Stimulated activated CD8-positive, alpha-beta memory T cell treated with anti-CD3 and anti-CD28 coated beads, Interleukin-2, amount 100 ng/mL, for 1 hour (primary cell): ENCODE measurements around the gene ENTPD2.

Experiments
- DNase-seq, 2 donors: peaks; one replicate each; pipeline ENCODE4 v3.0.0-alpha.2; 2020; ENCODE audit warnings: low read depth in 2 of 2

ENTPD2 gene

DNA sequence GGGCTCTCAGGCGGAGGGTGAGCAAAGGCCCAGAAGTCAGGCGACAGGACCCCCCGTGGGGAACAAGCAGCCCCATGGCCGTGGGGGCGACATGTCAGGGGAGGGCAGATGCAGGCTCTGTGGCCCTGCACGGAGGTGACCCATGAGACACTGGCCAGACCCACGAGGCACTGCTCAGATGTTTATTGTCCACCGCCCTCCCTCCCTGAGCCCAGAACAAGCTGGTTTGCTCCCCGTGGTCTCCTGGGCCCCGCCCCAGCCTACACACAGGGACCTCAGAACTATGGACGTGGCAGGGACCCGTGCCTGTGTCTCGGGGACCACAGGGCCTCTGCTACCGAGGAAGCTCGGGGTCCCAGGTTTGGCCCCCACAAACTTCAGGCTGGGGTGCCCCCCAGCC, 23.9 kb downstream of the ENTPD2 start:
- no peak for DNase-seq

DNA sequence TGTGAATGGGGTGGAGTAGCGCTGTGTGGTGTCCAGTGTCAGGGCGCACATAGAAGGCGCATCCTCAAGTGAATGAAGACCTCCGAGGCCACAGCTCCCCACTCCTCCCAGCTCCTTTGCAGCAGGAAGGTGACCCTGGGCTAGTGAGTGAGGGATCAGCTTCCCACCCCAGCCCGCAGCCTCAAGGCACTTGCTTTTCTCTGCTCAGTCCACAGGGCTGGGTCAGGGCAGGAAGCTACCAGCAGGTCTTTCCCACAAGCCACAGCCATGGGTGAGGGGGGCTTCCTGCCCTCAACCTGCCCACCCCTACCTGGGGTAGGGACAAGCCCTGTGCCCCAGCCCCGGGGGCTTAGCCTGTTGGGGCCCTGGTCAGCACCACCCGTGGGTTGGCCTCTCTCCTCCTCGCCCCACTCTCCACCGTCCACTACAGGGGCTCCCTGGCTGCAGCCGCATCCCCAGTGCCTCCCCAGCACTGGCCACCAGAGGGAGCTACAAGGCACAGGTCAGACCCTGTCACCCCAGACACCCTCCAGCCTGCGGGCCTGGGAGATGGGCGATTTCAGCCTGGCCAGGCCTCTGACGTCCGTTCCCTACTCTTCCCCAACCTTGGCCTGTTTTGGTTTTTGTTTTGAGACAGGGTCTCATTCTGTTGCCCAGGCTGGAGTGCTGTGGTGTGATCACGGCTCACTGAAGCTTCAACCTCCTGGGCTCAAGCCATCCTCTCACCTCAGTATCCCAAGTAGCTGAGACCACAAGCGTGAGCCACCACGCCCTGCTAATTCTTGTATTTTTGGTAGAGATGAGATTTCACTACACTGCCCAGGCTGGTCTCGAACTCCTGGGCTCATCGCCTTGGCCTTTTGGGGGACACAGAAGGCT, 24.6 kb downstream of the ENTPD2 start:
- DNase-seq: peak; percentile 35 to 54

DNA sequence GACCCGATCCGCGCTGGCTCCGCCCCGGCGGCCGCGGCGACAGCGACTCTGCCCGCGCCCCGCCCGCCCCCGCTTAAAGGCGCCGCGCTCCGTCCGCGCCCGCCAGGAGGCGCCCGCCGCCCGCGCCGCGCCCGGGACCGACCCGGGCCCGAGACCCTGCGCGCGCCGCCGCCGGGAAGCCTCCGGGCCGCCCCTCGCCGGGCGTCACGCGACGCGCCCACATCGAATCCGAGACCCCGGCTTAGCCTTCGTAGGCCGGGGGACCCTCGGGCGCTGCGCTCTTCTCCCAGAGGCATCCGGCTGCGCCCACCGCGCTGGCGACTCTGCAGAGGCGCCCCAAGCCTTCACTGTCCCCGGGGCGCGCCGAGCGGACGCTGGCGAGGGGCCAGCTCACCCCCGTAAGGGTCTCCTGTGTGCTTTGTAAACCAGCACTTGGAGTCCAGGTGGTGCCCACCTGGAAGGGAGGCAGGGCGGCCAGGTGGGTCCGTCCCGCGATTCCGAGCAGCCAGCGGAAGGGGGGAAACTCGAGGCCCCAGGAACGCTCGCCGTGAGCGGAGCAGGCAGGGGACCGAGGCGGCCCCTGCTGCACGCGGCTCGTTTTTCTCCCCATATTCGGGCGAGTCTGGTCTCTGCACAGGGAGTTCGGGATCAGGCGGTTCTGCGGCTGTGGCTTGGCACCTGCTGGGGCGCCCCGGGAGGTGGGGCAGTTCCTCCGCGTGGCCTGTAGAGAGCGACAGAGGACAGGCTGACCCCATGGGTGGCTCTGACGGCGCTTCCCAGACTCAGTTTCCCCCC, 25.4 kb downstream of the ENTPD2 start:
- DNase-seq: peak; percentile 29 to 46

DNA sequence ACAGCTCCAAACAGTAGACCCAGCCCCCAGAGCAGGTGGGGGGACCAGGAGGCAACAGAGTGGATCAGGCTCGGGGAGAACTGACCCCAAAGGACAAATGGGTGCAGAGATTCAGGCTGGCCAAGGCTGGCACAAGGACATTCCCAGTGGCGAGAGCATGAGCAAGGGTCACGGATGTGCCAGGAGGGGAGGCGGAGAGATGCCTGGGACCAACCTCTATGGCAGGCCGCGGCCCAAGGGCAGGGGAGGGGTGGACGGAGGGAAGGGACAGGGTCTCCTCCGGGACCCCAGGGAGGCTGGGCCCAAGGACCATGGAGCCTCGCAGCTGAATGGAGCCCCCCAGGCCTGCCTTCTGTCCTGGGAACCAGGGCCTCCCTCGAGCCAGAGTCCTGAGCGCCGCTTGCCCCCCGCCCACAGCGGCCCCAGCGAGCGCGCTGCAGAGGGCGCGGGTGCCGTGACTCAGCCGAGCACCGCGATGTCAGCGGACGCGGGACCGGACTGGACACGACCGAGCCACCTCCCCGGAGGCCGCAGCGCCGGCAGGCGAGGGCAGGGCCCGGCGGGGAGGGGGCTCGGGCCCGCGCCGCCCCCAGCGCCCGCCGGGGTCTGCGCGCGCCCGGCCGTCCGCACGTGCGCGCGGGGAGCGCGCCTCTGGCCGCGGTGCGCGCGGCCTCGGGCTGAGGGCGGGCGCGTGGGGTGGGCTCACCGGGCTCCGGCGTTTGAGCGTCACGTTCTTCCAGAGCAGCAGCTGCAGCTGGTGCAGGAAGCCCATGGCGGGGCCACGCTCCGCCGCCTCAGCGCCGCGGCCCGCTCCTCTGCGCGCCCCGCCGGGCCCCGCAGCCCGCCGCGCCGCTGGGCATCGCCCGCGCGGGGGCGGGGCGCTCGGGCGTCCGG, 26.2 kb downstream of the ENTPD2 start, which contains the start of gene ABCA2:
ABCA2 (minus strand) TSS at position 869 of the 894 bp plus-strand sequence; CDS start at position 772, 97 bp downstream.
- no peak for DNase-seq

DNA sequence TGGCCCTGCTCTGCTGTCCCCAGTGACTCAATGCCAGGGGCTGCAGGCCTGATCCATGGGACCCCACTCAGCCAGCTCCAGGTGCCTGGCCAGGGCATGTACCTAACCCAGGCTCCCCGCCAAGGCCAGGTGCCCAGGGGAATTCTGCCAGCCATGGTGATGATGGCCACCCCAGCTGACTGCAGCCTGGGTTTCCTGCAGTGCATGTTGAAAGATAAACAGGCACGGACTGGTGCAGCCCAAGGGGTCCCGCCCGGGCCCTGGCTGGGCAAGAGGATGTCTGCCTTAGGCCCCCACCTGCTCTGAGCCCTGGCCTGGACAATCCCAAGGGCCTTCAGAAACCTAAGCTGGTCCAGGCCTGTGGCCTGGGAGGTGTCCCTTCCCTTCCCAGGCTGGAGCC, 27.0 kb downstream of the ENTPD2 start:
- DNase-seq: no peak

DNA sequence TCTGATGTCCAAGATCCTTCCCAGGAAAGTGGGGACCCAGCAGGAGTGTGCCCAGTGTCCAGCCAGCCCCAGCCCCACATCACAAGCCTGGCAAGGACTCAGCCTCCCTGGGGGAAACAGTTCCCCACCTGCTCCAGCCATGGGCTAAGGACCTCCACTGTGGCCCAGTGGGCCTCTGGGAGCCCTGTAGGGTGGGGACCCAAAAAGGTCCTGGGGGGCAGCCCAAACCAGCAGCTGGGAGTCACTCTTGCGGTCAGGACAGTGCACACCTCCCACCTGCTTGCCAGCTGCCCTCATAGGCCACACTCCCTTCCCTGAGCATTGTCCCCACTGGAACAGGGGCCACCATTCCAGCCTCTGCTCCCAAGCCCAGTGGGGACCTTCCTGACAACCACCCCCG, 27.5 kb downstream of the ENTPD2 start:
- DNase-seq: no peak

DNA sequence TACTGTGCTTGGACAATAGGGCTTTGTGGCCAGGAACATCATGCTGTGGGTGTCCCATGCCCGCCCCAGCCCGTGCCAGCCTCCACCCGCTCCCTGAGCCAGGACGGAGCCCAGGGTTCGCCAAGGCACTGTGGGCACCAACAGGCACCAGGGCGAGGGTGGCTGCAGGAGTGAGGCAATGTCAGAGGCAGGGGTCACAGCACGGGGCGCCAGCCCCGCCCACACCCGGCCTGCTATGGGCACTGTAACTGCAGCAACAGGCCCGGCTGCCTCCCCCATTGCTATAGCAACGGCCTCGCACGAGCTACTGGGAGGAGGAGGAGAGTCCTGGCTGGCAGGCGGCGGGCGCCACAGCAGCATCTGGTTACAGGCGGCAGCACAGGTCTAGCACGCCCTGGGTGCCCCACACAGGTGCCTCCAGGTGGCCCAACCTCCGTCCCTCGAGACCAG, 28.3 kb downstream of the ENTPD2 start:
- no peak for DNase-seq

DNA sequence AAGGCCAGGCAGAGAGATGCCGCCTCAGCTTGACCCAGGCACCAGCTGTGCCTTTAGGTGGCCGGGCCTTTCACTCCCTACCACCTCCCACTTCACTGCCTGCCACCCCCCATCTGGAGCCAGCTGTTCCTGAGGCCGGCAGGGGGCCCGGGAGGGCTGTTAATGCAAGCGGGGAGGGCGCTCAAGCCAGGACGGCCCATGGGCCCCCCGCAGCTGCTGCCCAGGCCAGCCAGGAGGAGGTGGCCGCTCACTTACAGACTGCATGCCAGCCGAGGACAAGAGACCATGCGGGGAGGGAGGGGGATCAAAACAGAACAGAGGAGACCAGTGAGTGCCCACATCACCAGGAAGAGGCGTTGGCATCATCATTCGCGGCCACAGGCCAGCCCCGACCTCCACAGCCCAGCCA, 30.3 kb downstream of the ENTPD2 start:
- DNase-seq: no peak

DNA sequence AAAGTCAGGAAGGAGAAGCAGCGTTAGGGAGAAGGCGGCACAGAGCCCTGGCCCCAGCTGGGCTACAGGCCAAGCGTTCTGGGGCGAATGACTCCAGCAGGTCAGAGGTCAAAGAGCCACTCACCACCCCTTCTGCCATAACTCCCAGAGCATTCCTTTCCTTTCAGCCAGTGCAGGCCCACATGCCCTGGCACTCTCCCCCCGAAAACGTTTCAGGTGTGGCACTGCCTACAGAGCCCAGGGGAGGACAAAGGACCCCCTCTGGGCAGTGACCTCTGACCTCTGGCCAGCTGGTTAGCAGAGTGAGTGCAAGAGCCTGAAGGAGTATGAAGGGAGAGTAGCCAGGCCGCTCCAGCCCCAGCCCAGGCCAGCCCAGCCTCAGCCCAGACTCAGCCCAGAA, 30.7 kb downstream of the ENTPD2 start:
- no peak for DNase-seq

DNA sequence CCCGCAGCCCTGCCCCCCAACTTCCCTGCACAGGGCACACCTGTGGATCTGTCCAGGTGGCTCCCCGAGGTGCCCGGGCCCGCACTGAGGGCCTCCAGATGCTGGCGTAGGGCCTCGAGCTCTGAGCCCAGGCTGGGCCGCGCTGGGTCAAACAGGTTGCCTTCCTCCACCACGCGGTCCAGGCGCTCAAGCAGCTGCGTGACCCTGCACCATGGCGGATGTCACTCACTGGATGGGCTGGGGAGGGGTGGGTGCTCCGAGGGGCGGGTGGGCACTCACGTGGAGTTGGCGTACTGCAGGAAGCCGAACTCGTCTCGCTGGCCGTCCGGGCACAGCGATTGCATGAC, 31.2 kb downstream of the ENTPD2 start:
- no peak for DNase-seq

DNA sequence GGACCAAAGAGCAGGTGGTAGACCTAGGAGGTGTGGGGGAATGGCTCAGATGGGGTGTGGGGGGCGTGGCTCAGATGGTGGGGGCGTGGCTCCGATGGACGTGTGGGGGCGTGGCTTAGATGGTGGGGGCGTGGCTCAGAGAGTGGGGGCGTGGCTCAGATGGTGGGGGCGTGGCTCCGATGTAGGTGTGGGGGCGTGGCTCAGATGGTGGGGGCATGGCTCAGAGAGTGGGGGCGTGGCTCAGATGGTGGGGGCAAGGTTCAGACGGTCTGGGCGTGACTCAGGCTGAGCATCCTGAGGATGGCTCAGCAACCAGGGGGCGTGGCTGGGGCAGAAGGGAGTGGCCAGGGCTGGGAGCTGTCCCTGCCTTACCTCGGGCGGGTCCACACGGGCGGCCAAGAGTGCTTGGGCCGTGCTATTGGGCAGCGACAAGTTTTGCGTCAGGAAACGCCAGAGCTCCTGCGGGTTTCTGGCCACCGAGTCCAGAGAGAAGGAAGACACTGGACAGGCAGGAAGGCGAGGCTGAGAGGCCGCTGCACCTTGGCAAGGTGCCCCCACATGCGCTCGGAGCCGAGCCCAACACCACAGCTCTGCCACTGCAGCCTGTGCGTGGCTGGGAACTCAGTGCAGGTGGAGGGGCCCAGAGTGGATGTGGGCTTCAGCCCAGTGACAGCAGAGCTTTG, 31.7 kb downstream of the ENTPD2 start:
- DNase-seq: peak; percentile 39 to 55

DNA sequence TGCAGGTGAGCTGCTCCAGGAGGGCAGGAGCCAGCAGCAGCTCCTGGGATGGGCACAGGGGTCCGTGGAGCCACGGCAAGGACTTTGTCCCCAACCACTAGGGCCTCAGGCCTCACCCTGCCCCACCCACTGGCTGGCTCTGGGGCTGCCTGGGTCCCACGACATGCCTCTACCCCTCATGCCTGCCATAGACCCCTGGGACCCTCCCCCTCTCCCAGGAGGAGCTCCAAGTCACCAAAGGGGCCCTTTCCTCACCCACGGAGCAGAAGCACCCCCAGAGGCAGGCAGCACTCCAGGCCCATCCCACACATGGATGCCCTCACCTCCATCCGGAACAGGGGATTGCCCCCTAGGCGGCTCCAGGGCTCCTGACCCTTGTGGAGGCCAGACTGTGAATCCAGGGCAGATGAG, 32.3 kb downstream of the ENTPD2 start:
- no peak for DNase-seq

DNA sequence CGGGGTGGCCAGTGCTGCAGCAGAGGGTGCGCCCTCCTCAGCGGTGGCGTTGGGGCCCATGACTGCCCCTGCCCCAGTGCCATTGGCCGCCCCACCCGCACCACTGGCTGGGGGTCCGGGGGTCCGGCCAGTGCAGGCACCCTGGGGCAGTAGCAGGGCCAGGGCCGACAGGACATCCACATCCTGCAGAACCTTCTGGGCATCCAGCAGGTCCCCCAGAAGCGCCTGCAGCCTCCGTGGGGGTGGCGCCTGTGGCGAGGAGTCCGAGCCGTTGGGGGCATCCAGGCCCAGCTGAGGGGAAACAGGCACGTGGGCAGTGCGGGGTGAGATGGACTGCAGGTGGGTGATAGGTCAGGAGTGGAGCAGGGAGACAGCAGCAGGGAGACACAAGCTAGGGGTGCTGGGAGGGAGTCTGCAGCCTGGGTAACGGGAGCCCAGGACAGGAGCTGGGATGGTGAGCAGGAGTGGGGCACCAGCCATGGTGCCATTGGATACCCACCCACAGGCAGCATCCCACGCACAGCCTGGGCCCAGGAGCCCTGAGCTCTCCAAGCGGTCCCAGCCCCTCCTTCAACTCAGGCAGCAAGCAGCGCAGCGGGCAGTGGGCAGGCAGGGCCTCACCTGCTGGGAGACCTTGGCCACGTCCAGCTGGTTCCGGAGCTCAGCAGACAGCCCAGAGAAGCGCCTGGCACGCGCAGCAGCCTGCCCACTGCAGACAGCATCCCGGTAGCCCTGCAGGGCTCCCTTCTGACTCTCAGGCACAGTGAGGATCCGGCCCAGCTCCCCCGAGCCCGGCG, 32.9 kb downstream of the ENTPD2 start:
- no peak for DNase-seq

DNA sequence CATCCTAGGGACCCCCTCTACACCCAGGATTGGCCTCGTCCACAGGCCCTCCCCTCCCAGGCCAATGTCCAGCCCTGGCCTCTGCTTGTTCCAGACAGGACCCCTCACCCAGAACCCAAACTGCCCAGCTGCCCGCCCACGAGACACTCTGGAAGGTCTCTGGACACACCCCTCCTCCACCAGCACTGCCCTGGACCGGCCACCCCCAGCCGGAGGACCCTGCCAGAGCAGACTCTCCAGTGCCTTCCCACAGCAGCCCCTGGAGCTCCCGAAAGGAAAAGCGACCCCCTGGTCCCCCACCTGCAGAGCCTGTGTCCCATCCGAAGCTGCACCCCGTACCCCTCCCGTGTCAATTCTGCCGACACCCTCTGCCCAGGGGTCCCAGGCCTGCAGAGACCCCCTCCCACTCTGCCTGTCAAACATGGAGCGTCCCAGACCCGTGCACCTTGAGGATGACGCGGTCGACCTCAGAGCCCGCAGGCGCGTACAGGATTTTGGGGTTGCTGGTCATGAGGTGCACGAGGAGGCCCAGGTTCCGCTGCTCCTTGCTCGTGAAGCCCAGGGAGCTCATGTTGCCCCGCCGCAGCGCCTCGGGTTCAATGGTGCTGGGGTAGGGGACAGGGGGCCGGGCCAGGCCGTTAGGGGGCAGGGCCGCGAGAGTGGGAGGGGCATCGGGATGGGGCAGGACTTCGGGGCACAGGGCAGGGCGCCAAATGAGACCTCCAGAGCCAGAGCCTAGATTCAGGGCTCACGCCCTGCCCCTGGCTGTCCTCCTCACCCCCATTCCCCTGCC, 33.8 kb downstream of the ENTPD2 start:
- no peak for DNase-seq

DNA sequence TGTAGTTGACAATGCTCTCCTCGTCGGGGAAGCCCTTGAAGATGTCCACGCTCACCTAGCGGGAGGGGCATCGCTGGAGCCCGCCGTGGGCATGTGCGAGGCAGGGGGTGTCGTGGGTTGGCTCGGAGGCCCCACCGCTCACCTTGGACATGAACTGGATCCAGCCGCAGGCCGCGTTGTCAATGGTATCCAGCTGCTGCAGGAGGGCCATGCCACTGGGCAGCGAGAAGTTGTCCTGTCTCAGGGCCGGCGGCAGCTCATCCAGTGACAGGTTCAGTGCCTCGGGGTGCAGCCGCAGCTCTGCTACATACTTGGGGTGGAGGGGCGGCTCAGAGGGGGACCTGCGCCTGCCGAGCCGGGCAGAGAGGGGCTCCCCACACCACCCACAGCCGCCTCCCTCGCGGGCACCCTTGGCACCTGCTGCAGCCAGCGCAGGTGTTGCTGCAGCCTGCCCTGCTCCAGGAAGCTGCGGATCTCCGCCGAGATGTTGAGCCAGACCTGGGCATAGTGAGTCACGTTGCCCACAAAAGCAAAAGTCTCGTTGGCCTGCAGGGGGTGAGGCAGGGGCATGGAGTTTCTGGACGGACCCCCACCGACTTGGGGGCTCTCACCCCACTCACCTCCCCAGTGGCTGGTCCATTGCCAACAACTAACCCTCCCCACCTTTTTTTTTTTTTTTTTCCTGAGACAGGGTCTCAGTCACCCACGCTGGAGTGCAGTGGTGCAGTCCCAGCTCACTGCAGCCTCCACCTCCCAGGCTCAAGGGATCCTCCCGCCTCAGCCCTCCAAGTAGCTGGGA, 34.9 kb downstream of the ENTPD2 start:
- DNase-seq: no peak

DNA sequence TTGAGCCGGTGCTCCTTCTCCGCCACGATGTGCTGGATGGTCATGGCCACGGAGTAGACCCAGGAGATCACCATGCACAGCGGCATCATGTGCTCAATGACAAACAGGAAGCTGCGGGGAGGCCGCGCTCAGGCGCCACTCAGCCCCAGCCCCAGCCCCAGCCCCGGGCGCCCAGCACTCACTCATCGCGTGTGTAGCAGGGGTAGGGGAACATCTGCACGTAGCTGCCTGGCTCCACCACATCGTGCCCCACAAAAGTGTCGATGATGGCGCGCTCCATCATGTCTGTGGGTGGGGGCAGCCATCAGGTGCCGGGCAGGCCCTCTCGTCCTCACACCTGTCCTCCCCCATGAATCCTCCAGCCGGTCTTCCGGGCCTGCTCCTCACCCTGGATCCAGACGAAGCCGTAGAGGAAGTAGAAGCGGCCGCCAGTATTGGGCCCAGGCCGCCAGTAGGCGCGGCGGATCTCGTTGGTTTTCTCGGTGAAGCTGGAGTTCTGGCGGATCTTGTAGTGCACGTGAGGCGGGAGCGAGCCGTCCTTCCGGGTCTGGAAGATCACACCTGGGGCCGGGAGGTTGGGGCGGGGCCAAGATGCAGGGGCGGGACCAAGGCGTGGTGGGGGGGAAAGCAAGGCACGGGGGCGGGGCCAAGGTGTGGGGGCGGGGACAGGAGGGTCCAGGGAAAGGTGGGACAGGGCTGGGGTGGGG, 35.9 kb downstream of the ENTPD2 start:
- DNase-seq: no peak

DNA sequence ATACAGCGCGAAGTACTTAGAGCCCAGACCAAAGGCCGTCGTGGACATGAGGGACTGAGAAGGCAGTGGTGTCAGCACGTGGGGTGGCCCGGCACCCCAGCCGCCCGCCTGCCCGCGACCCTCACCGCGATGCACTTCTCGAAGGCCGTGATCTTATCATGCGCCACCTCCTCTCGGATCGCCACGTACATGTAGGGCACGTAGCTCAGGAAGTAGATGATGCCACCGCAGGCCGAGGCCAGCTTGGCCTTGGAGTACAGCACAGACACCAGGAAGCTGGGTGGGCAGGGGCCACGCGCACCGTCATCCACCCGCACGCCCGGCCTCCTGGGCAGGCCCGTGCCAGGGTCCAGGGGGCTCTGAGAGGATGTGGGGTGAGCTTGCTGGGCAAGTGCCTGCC, 36.8 kb downstream of the ENTPD2 start:
- no peak for DNase-seq

DNA sequence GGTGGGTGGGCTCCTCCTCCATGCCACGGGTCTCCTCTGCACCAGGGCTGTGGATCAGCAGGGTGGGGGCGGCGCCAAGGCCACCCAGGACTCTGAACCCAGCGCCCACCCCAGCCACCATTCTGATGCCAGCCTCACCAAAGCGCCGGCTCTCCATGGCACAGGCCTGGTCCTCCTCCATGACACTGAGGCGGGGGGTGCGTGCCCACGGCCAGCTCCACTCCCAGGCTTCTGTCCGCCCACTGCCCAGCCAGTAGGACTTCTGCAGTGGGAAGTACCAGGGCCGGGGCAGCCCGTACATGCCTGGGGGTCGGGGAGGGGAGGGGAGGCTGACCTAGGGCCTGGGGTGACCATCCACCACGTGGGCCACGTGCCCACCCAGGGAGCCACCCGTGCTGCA, 37.4 kb downstream of the ENTPD2 start:
- DNase-seq: no peak
